Fibroblast of mammary gland (primary cell): ENCODE data around the gene AFF3.

Source experiments
- DNase-seq: peaks from one replicate; pipeline ENCODE4 v3.0.0-alpha.2; 2010; ENCODE audit warnings: low read depth
- H3K4me3 ChIP-seq: 2 replicates; pipeline ENCODE4 v1.5.1; 2011; ENCODE audit warnings: low read depth, mild to moderate bottlenecking, low read length, moderate library complexity; ENCODE audit not compliant: control insufficient read depth
- CTCF ChIP-seq: conservative IDR thresholded peaks from 2 replicates; pipeline ENCODE4 v1.5.1; 2011; ENCODE audit warnings: low read depth, low read length, inconsistent platforms; ENCODE audit not compliant: control insufficient read depth, insufficient read depth

AFF3 gene

DNA sequence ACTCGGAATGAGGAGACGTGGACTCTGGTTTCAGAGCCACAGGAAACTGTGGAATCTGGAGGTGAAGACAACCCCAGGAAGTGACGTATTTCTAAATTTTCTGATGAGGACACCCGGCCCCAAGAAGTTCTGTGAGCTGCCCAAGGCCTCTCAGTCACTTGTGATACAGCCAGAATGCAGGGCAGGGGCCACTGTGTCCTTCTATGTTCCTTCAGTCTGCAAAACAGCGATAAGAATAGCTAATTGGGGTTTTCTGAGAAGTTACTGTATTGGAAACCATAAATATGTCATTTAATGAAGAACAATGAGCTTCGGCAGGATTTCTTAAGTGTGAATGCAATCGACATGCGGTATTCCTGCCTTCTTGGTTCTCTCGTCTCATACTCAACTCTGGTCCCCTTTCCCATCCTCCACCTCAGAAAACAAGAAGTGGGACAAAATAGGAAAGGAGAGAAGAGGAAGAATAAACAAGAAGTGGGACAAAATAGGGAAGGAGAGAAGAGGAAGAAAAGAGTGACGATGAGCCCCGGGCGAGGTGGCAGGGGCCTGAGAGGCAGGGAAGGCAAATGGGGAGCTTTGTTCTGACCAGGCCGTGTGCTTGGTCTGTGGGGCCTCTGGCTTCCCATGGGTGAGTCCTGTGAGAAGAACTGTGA is 370.6 kb downstream of the AFF3 start:
- TF ChIP-seq CTCF = no peak

DNA sequence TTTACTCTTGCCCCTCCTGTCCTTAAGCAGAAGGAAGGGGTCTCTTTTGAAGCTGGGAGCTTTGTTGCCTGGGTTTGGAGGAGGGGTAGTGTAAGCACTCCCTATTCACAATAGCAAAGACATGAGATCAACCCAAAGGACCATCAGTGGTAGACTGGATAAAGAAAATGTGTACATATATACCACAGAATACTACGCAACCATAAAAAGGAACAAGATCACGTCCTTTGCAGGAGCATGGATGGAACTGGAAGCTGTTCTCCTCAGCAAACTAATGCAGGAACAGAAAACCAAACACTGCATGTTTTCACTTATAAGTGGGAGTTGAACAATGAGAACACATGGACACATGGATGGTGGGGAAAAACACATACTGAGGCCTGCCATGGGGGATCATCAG is 371.5 kb downstream of the AFF3 start:
- TF ChIP-seq CTCF = no peak
- DNase-seq = no peak

More for the DNA sequence above, 370.6 kb downstream of the AFF3 start:
- DNase-seq = no peak
- no peak overlapping the region for H3K4me3 ChIP-seq

DNA sequence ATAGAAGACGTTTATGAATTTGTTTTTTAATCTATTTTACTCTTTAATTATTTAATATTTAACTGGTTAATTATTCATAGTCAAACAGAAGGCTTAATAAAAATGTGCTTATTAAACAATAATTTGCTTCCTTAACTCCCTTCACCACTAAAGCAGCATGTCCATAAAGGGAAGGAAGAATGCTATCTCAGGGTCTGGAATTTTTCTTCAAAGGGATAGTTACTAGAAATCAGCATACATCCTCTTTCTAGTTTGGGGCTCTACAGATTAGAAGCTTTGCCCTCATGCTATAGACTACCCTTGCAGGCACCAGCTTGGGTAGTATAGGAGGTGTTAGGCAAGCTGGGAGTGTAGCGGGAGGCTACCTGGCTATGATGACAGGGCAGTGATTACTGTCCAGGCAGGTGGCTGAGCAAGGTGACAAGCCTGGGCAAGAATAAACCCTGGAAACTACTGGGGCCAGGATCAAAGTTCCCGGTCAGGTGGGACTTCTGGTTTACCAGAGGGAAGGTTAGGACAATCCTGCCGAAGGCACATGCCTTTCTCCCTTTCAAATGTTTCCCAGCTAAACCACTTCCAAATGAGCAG is 376.6 kb downstream of the AFF3 start:
- no peak overlapping the region for H3K4me3 ChIP-seq
- no peak for DNase-seq
- TF ChIP-seq CTCF = no peak

More for the DNA sequence above, 371.5 kb downstream of the AFF3 start:
- no peak overlapping the region for H3K4me3 ChIP-seq

- no peak for DNase-seq
- H3K4me3 ChIP-seq = no peak overlapping the region
- TF ChIP-seq CTCF = no peak
Measured at GRCh38 chr2:99763764-99764163, 378.6 kb downstream of the AFF3 start.

GRCh38 chr2:99762714-99763113 is 379.7 kb downstream of the AFF3 start:
- TF ChIP-seq CTCF = no peak
- DNase-seq = no peak
- H3K4me3 ChIP-seq = no peak overlapping the region

GRCh38 chr2:99757611-99758114 is 384.7 kb downstream of the AFF3 start:
- no peak for TF ChIP-seq CTCF
- H3K4me3 ChIP-seq = no peak overlapping the region
- DNase-seq = no peak

DNA sequence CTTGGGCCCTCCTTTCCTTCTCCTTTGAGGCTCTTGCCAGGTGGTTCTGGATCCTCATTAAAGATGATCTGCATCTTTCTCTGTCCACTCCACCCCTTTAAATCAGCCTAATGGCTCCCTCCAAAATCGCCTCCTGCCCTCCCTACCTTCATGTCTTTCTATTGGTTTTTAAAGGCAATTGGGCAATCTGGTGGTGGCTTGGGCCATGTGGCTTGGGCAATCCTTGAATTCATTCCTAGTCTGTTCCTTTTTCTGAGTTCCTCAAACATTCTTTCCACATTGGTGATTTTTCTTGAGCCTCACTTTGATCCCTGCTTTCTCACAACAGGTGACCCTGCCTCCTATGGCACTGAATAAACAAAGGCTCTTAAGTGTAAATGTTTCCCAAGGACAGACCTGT is 386.3 kb downstream of the AFF3 start:
- H3K4me3 ChIP-seq = no peak overlapping the region
- DNase-seq = no peak
- no peak for TF ChIP-seq CTCF
